ENCODE data around the gene ZFR.
"Not testable (repeated sequence)": the region's sequence is repeated elsewhere in the genome, so short reads cannot be mapped to it uniquely, and the experiment has no call there.

Gene ZFR

GRCh38 chr5:32450952-32451351 lies 6.4 kb upstream of the ZFR start:
- DNase-seq (ENCODE audit: low read depth): no peak

GRCh38 chr5:32449262-32449661 lies 4.7 kb upstream of the ZFR start:
- no peak for DNase-seq (ENCODE audit: low read depth)

- DNase-seq (ENCODE audit: low read depth): no peak
Measured at GRCh38 chr5:32446630-32447029, 2.1 kb upstream of the ZFR start.

GRCh38 chr5:32445831-32446614 lies 1.5 kb upstream of the ZFR start:
- no peak for DNase-seq (ENCODE audit: low read depth)

DNA sequence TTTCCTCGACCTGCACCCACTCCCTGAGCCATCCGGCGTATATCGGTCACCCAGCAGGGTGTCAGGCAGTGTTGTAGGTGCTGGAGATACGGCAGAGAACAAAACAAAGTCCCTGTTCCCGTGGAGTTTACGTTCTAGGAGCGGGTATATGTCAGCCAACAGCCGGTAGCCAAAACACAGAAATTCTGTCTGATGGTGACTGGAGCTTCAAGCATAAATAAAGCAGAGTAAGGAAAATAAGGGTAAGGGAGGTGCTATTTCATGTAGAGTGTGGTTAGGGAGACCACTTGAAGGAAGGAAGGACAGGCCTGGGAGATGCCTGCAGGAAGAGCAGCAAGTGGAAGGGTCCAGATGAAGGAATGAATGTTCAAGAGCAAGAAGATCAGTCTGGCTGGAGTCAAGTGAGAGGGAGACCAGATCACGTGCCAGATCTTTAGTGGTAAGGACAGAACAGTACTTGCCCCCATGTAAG lies 783 bp upstream of the ZFR start:
- no peak for DNase-seq (ENCODE audit: low read depth)

GRCh38 chr5:32443541-32444430 lies 754 bp downstream of the ZFR start:
- peak; percentile 22 for DNase-seq (ENCODE audit: low read depth)

- DNase-seq (ENCODE audit: low read depth): peak; percentile 39
Measured at GRCh38 chr5:32443145-32443540, 1.4 kb downstream of the ZFR start.

DNA sequence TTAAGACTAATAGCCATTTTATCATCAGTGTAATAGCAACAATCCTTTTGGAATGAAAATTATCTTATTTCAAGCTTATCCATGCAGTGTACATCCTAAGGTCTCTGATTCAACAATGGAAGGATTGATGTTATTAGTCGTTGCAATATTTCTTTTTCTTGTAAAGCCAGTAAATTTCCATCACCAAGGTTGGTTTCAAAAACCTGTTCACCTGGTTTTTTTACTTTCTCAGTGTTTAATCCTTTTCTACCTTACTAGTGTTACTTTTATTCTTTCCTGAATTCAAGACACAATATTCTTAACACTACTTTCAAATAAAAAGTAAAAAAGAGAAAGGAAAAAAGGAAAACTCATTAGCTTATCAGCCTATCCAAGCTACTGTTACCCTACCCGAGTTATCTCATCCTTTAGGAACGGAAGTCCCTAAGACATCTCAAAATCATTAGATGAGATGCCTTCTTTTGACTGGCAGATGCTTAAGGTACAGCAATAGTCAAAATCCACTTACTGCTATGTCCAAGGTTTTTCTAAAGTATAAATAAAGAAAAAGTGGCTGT lies 5.4 kb downstream of the ZFR start:
- DNase-seq (ENCODE audit: low read depth): no peak

- DNase-seq (ENCODE audit: low read depth): no peak
Measured at GRCh38 chr5:32436553-32437242, 7.8 kb downstream of the ZFR start.

- DNase-seq (ENCODE audit: low read depth): no peak
Measured at GRCh38 chr5:32435383-32435782, 9.2 kb downstream of the ZFR start.

GRCh38 chr5:32434221-32434620 lies 10.3 kb downstream of the ZFR start:
- peak; percentile 41 for DNase-seq (ENCODE audit: low read depth)

DNA sequence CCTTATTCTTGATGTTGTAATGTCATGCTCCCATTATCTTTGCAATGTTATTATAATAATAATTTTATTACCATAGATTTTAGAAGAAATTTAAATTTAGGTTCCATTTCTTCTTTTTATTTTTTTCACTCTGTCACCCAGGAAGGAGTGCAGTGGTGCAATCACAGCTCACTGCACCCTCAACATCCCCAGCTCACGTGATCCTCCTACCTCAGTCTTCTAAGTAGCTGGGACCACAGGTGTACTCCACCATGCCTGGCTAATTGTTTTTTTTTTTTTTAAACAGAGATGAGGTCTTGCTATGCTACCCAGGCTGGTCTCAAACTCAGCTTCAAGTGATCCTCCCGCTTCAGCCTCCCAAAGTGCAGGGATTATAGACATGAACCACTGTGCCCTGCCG lies 11.9 kb downstream of the ZFR start:
- no peak for DNase-seq (ENCODE audit: low read depth)

- DNase-seq (ENCODE audit: low read depth): not testable (repeated sequence)
Measured at GRCh38 chr5:32430825-32431224, 13.7 kb downstream of the ZFR start.

DNA sequence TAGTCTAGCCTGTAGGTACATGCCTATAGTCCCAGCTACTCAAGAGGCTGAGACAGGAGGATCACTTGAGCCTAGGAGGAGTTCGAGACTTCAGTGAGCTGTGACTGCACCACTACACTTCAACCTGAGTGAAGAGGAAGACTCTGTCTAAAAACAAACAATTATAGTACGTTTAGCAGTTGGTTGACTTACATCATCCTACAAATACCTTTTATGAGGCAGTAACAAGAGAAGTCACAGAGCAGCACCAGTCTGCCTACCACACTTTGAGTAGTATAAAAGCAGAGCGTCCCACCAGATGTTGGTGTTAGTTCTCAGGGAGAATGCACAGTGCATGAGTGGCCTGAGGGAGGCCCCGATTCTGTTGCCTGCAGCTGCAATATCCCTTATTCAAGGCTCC lies 16.1 kb downstream of the ZFR start:
- no peak for DNase-seq (ENCODE audit: low read depth)

DNA sequence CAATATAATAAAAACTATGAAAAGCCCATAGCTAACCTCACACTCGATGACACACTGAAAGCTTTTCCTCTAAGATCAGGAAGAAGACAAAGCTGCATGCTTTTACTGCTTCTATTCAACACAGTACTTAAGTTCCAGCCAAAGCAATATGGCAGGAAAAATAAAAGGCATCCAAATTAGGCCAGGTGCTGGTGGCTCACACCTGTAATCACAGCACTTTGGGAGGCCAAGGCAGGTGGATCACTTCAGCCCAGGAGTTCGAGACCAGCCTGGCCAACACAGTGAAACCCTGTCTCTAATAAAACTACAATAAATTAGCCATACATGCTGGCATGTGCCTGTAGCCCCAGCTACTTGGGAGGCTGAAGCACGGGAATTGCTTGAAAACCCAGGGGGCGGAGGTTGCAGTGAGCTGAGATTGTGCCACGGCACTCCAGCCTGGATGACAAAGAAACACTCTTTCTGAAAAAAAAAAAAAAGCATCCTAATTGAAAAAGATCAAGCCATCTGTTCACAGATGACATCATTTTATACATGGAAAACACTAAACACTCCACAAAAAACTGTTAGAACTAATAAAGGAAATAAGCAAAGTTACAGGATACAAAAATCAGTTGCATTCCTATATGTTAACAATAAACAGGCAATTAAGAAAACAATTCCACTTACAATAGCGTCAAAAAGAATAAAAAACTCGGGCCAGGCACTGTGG lies 17.9 kb downstream of the ZFR start:
- DNase-seq (ENCODE audit: low read depth): no peak

DNA sequence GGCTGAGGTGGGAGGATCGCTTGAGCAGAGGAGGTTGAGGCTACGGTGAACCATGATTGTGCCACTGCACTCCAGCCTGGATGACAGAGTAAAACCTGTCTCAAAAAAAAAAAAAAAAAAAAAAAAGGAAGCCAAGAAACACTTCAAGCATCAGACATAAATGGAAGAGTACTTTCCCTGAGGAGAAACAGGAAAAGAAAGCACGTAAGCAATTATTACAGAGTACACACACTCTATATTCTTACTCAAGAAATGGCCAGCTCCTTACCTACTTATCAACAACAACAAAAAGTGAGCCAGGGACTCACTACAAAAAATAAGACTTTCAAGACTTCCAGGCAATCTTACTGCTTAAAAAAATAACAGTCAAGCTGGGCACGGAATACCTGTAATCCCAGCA lies 21.8 kb downstream of the ZFR start:
- DNase-seq (ENCODE audit: low read depth): no peak

DNA sequence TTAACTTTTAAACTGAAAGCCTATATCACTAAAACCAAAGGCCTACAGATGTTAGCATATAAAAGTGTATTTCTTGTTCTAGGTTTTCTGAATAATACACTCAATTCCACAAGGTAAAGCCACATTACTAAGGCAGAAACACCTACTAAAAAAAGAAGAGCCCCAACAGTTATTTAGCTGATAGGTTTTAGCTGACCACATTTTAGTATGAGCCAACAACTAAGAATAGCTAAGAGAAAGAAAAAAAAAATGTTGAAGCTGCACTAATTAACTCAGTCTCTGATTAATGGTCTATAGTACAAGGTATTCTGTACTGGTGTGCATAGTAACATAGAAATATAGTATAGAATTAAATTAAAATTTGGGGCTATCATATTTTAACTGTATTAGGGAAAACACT lies 23.5 kb downstream of the ZFR start:
- no peak for DNase-seq (ENCODE audit: low read depth)

GRCh38 chr5:32420506-32420905 lies 24.0 kb downstream of the ZFR start:
- peak; percentile 27 for DNase-seq (ENCODE audit: low read depth)

- no peak for DNase-seq (ENCODE audit: low read depth)
Measured at GRCh38 chr5:32419791-32420190, 24.7 kb downstream of the ZFR start.

GRCh38 chr5:32413466-32414263 lies 30.9 kb downstream of the ZFR start:
- DNase-seq (ENCODE audit: low read depth): peak; percentile 21

GRCh38 chr5:32410630-32411029 lies 33.9 kb downstream of the ZFR start:
- peak; percentile 62 for DNase-seq (ENCODE audit: low read depth)

Data from amniotic epithelial cell (primary cell).